GM12801 (cell line): ENCODE data around the gene SNORC.

Experiments used
- TF ChIP-seq, protein P1 (sequence below): IDR thresholded peaks from one replicate; pipeline ENCODE4 v1.5.1; 2011; ENCODE audit warnings: control low read depth; ENCODE audit not compliant: insufficient read length; ENCODE audit errors: extremely low read depth

SNORC gene

DNA sequence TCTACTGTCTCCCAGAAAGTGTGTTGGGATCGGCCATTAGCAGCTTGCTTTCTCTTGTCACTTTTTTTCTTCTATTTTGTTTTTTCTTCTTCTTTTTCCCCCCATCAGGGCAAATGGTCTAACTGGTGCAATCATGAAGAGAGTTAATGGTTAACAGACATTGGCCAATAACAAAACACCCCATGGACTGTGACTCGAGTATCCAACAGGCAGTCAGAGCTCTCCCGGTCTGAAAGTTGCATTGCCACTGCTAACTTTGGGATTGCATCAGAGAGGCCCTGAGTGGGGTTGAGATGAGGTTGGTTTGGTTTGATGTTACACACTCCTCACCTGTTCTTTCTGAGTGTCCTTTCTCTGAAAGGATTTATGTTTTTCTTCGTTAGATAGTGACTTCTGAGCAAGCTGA, 12.9 kb upstream of the SNORC start:
- TF ChIP-seq, protein P1, sequence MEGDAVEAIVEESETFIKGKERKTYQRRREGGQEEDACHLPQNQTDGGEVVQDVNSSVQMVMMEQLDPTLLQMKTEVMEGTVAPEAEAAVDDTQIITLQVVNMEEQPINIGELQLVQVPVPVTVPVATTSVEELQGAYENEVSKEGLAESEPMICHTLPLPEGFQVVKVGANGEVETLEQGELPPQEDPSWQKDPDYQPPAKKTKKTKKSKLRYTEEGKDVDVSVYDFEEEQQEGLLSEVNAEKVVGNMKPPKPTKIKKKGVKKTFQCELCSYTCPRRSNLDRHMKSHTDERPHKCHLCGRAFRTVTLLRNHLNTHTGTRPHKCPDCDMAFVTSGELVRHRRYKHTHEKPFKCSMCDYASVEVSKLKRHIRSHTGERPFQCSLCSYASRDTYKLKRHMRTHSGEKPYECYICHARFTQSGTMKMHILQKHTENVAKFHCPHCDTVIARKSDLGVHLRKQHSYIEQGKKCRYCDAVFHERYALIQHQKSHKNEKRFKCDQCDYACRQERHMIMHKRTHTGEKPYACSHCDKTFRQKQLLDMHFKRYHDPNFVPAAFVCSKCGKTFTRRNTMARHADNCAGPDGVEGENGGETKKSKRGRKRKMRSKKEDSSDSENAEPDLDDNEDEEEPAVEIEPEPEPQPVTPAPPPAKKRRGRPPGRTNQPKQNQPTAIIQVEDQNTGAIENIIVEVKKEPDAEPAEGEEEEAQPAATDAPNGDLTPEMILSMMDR, result no peak

DNA sequence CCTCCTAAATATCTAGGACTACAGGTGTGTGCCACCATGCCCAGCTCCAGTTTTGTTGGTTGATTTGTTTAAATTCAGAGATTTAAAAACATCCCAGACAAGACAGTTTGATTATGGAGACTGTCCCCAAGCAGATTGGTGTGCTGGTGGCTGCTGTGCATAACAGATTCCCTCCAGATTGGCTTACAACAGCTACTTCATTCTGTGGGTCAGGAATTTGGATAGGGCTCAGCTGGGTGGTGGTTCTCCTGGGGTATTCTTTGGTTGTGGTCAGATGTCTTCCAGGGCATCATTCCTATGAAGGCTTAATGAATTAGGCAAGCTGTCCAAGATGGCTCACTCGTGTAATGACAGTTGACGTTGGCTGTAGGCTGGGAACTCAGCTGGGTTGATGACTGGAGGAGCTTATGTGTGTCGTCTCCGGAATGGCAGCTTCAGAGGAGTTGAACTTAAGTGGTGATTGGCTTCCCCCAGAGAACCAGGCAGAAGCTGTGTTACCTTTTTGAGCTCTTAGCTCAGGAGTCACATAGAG, 10.6 kb upstream of the SNORC start:
- TF ChIP-seq, protein P1, result no peak

DNA sequence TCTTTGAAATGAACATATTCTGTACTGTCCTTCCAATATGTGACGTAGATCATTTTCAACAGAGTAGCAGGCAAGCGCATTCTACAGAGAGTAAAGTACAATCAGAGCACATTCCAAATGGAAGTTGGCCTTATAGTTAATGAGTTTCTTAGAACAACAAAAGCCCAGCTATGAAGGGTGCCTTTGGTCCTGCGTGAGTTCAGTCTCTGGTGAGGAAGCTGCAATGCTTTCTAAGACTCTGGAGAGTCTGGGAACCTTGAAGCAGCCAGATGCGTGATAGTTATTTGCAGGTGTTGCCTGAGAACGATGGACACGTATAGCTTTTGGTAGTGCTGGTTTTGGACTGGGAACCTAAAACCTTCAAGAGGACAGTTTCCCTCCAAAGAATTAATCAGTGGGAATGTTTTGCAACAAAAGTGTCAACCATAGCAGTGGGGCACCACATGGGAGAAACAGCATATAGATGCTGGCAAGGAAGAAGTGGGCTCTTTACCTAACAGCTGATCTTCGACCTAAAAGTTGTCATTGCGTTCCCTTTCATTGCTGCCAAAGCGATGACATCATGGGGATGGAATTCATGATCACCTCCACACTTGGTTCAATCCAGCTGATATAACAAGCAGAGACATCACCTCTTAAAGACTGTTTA, 9.3 kb upstream of the SNORC start:
- TF ChIP-seq, protein P1, result no peak

DNA sequence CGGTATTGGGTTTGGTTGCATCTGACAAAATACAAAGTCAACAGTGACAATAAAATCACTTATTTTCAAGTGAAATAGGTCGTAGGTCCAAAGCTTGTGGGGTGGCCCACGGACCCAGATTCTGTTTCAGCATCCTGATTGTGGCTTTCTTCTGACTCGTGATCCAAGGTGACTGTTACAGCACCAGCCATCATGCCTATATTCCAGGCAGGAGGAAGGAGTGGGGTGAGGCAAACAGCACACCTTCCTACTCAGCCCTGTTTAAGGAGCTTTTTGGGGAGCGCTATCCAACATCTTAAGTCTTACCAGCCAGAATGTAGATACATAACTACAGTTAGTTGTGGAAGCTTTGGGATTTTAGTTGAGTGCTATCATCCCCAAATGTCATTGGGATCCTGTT, 8.7 kb upstream of the SNORC start:
- TF ChIP-seq, protein P1, result no peak

DNA sequence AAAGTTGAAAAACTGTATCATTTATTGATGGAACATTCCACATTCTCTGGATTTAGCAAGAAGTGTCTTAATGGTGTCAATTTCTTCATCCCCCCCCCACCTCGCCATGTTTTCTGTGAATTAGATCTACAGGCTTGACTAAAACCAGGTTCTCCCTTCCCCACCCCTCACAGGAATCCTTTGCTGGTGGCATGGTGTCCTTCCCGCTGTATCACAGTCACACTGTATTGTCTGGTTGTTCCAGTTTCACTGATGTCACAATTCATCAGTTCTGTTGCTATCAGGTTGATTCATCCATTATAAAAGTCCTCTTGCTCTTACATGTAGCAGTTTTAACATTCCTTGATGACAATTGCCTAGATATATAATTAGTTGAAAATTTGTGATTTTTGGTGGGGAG, 6.1 kb upstream of the SNORC start:
- TF ChIP-seq, protein P1, result no peak

DNA sequence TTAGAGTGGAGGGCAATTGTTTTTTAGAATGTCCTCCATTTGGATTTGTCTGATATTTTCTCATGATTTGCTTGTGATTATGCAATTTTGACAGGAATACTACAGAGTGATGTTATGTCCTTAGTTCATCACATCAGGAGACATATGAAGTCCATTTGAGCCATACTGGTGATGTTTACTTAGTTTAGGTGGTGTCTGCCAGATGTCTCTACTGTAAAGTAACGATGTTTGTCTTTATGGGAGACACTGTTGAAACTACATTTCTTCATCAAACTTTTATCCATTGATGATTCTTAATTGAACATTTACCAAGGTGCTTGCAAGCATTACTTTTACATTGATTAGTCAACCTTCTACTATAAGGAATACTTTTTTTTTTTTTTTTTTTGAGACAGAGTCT, 4.9 kb upstream of the SNORC start:
- TF ChIP-seq, protein P1, result no peak

DNA sequence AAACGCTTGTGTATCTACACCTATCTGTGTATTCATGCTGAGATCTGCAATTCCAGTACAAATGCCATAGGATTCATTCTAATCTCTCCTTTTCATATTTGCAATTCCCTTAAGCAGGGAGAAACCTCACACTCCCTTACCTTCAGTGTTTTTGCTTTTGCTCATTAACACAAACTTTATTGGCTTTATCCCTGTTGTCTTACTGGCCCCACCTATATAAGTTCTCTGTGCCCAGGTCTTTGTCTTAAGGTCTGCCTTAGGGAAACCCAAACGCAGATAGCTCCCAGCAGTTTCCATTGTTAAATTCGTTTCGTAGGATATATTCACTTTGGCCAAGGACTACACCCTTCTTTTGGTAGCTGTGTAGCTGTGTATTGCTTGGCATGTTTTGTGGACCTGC, 4.0 kb upstream of the SNORC start:
- TF ChIP-seq, protein P1, result no peak
